ENCODE measurements around the gene MTUS2.

The MTUS2 gene

DNA sequence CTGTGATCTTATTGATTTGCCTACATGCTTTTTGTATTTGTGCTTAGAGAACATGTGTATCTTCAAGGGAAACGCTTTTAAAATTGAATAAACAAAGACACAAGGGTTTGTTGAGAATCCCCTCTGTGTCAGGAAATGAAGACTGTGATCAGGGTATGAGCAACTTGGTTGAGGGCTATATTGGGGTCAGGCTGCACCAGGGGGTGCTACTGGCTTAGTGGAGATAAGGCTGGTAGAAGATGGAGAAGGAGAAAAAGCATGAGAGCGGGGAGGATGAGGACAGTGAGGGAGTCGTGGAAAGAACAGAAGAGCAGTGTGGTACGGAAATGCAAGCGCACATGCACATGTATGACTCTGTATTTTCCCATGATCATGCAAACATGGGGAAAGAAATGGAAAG is 201.6 kb downstream of the MTUS2 start:
- DNase-seq (ENCODE audit: low read depth in 2 of 3, low spot score in 2 of 3) = no peak

GRCh38 chr13:29022410-29022809 is 202.3 kb downstream of the MTUS2 start:
- no peak for DNase-seq (ENCODE audit: low read depth in 2 of 3, low spot score in 2 of 3)

- no peak for DNase-seq (ENCODE audit: low read depth in 2 of 3, low spot score in 2 of 3)
These were observed 202.8 kb downstream of the MTUS2 start for GRCh38 chr13:29022968-29023367.

DNA sequence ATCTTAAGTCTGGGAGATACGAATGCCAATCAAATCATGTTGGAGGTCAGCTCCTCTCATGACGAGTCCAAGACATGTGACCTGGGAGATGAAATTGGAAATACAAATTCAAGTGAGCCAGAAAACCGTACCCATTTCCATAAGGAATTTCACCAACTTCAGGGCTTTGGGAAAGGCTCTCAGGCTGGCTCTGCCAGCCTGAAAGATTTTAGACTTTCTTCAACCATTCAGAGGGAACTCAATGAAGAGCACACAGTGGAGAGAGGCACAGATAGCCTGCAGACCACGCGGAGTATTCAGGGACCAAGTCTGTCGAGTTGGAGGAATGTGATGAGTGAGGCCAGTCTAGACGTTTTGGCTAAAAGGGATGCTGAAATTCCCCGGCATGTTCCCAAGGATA is 204.6 kb downstream of the MTUS2 start:
- no peak for DNase-seq (ENCODE audit: low read depth in 2 of 3, low spot score in 2 of 3)

DNA sequence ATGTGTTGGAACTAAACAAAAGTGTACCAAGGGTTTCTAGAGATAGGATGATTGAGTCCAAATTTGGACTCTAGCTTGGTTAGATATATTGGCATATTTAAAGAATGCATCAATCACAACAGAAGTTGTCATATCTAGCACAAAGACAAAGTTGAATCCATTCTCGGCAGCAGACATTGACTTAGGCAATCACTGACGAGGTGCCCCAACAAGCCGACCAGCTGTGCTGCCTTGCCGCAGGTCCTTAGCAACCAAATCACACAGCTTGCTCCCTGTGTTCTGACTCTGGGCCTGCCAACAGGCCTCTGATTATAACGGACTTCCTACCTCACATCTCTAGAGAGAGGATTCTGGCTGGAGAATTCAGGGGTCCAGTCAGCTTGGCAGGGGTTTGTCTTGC is 208.7 kb downstream of the MTUS2 start:
- DNase-seq (ENCODE audit: low read depth in 2 of 3, low spot score in 2 of 3) = no peak

DNA sequence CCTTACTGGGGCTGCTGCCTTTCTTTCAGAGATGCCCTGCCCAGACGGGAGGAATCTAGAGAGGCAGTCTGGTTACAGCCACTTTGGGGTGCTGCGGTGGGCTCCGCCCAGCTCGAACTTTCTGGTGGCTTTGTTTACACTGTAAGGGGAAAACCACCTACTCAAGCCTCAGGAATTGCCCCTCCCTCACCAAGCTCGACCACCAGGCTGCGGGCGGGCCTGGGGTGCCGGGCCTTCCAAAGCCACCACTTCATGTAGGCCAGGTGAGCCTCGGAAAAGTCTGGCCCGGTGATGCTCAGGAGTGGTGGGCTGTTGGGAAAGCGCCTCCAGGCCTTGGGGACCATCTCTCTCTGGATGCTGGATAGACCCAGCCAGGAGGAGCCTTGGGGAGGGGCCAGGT is 218.6 kb downstream of the MTUS2 start:
- DNase-seq (ENCODE audit: low read depth in 2 of 3, low spot score in 2 of 3) = no peak

DNA sequence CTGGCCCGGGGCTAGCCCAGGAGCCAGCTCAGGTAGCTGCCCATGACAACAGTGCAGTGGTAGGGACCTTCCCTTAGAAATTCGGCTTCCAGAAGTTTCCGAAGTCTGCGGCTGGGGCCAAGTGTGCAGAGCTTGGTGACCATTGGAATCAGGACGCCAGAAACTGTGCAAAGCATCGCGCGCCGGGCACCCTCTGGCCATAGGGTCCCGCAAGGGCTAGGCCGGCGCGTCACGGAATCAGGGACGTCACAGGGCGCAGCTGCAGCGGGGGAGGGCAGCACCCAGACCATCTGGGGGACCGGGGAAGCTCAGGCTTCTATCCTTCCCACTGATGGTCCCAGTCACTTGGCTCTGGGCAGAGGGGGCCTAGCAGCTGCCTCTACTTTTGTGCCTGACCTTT is 219.1 kb downstream of the MTUS2 start:
- no peak for DNase-seq (ENCODE audit: low read depth in 2 of 3, low spot score in 2 of 3)

GRCh38 chr13:29046588-29046987 is 226.4 kb downstream of the MTUS2 start:
- DNase-seq (ENCODE audit: low read depth in 2 of 3, low spot score in 2 of 3) = no peak

GRCh38 chr13:29049524-29049923 is 229.4 kb downstream of the MTUS2 start:
- DNase-seq (ENCODE audit: low read depth in 2 of 3, low spot score in 2 of 3) = no peak

- DNase-seq (ENCODE audit: low read depth in 2 of 3, low spot score in 2 of 3) = no peak
These were observed 230.6 kb downstream of the MTUS2 start for GRCh38 chr13:29050719-29051118.

DNA sequence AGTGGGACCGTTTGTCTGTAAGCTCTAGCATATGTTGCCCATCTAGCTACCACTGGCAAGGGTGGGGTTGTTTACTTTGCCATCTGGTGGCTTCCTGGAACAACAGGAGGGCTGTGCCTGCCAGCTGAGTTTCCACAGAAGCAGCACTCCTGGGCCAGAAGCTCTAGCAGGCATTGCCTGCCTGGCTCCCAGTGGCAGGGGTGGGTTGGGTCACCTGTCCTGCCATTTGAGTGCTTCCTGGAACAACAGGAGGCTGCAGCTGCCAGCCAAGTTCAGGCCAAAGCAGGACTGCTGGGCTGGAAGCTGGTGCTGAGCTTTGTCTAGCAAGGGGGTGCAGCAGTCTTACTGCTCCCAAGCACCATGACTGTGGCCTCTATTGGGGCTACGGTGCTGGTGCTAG is 239.7 kb downstream of the MTUS2 start:
- no peak for DNase-seq (ENCODE audit: low read depth in 2 of 3, low spot score in 2 of 3)

DNA sequence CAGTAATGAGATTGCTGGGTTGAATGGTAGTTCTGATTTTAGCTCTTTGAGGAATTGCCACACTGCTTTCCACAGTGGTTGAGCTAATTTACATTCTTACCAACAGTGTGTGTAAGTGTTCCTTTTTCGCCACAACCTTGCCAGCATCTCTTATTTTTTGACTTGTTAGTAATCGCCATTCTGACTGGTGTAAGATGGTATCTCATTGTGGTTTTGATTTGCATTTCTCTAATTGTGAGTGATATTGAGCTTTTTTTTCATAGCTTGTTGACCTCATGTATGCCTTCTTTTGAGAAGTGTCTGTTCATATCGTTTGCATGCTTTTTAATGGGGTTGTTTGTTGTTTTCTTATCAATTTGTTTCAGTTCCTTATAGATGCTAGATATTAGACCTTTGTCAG is 245.0 kb downstream of the MTUS2 start:
- DNase-seq (ENCODE audit: low read depth in 2 of 3, low spot score in 2 of 3) = no peak

DNA sequence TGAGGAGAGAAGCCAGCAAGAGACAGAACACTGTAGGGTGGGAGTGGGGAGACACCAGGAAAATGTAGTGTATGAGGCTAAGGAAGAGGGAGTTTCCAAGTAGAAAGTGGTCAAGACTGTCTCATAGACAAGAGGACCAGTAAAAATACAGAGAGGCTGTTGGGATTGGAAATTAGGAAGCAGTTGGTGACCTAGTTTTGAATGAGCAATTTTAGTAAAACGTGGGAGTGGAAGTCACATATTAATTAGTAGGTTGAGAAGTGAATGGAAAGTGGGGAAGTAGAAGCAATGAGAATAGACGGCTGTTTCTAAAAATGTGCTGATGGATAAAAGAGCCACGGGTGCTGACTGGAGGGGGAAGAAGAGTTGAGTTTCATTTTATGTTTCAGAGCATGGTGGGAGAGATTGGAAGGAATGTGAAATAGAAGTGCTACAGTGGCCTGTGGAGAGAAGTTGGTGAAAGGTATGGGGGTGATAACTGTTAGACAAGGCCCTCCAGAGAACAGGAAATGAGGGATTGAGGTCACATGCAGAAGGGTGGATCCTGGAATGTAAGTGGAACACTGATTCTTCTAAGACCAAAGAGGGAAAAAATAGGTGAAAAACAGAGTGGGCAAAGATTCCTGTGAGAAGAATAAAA is 247.3 kb downstream of the MTUS2 start:
- no peak for DNase-seq (ENCODE audit: low read depth in 2 of 3, low spot score in 2 of 3)

DNA sequence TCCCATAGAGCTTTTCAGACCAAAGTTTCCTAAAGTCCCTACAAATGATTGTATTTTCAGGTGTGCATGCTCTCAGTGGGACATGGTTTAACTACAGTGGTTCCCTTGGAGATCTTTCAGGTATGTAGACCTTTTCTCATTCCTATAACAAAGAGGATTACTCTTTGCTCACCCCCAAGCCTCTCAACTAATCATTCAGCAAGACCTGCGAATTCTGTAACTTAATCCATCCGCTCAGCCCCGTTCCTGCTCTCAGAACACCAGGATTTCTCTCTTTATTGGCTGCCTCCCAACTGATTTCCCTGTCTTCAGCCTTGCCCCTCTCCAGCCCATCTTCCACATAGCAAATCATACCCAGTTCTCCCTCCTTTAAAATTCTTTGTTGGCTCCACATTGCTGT is 253.6 kb downstream of the MTUS2 start:
- DNase-seq (ENCODE audit: low read depth in 2 of 3, low spot score in 2 of 3) = no peak

DNA sequence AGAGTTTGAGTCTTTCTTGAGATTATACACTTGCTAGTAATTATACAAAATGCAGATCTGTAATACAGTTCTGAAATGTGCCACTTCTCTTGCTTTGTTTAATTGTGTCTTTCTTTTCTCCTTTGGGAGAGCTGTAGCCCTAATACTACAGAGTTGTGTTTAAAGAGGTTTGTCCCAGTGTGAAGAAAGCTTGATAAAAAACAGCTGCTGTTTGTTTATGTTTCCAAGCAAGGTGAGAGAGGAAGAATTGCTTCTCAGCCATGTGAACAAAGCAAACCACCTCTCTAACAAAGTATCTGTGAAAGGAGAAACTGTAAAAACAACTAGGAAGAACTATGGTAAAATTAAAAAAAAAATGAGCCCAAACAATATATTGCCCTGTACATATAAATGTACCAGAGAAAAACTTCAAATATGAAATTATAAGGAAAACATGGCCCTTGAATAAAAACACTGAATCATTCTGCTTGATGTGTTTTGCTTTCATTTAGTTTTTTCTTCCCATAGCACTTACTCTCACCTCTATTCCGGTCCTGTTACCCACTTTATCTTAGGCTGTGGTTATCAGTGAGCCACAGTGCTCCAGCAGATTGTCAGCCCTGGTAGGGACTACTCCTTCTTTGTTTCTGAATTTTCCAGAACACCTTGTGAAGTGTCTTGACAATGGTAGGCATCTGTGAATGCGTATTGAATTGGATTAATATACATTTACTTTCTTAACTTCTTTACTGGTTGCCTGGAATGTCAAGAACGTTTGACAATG is 257.1 kb downstream of the MTUS2 start:
- no peak for DNase-seq (ENCODE audit: low read depth in 2 of 3, low spot score in 2 of 3)

GRCh38 chr13:29081036-29081435 is 260.9 kb downstream of the MTUS2 start:
- DNase-seq (ENCODE audit: low read depth in 2 of 3, low spot score in 2 of 3) = no peak

DNA sequence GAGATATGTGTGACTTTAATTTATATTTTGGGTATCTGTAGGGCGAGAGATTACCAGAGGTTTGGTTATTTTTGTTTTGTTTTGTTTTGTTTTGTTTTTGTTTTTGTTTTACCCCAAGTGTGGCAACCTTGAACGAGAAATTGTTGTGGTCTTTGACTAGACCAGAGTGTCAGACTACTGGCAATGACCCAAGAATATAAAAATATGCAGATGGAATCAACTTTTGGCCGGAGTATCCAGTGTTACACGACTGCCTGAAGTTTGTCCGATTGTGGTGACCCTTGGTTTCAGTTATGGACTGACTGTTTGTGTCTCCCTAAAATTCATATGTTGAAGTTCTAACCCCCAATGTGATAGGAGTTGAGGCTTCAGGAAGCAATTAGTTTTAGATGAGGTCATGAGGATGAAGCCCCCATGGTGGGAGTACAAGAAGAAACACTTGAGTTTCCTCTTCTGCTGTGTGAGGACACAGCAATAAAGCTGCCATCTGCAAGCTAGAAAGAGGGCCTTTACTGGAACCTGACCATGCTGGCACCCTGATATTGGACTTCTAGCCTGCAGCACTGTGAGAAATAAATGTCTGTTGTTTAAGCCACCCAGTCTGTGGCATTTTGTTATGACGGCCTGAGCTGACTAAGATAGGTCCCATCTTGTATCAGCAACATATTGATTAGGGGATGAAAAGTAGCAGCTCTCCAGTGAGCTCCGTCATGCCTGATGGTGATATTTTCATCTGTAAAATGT is 261.7 kb downstream of the MTUS2 start:
- DNase-seq (ENCODE audit: low read depth in 2 of 3, low spot score in 2 of 3) = no peak

DNA sequence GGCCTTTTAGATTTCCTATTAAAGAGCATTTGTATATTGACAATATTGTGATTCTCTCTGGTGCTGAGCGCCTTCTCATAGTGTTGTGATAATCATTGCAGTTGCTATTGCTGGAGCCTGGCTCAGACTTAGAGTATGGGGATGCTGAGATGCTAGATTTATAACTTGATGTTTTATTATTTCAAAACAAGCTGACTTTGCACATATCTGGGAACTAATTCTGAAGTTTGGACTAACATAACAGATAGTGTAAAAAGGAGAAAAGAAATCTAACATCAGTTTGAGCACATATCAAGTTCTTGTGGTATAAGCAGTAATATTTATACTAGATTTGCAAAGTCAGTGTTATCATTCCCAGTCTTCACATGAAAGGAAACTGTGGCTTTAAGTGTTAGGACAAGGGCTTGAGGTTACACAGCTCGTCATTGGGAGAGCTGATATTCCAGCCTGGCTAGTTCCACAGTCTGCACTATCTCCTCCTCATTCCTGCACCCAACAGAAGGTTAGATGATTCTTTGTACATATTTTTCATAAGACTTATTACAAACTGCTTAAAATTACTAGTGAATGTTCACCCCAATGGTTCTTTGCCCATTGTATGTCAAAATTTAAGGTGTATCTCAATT is 279.8 kb downstream of the MTUS2 start:
- no peak for DNase-seq (ENCODE audit: low read depth in 2 of 3, low spot score in 2 of 3)

GRCh38 chr13:29100758-29101157 is 280.6 kb downstream of the MTUS2 start:
- no peak for DNase-seq (ENCODE audit: low read depth in 2 of 3, low spot score in 2 of 3)

GRCh38 chr13:29101409-29101808 is 281.3 kb downstream of the MTUS2 start:
- DNase-seq (ENCODE audit: low read depth in 2 of 3, low spot score in 2 of 3) = no peak

GRCh38 chr13:29101905-29102304 is 281.8 kb downstream of the MTUS2 start:
- DNase-seq (ENCODE audit: low read depth in 2 of 3, low spot score in 2 of 3) = no peak

Measured in activated CD8-positive, alpha-beta memory T cell treated with anti-CD3 and anti-CD28 coated beads for 48 hours (primary cell).